DOHH2 (cell line): ENCODE measurements around the gene LRG1.

ENCODE experiments used
- H3F3A ChIP-seq: fragments of 200-600 bp; sonication (generic), shearing (Covaris generic); 2 replicates; pipeline ENCODE4 v1.6.0; 2016; ENCODE audit warnings: antibody characterized with exemption, mild to moderate bottlenecking; ENCODE audit not compliant: control insufficient read depth, insufficient read depth
- H3K27ac ChIP-seq: fragments of 200-600 bp; sonication (generic); 2 replicates; pipeline ENCODE4 v1.5.1; 2014; ENCODE audit warnings: low read depth, mild to moderate bottlenecking, low read length, moderate library complexity
- H3K27me3 ChIP-seq: fragments of 200-600 bp; sonication (generic); 2 replicates; pipeline ENCODE4 v1.6.1; 2014; ENCODE audit warnings: mild to moderate bottlenecking, low read length, mixed read lengths; ENCODE audit not compliant: control insufficient read depth
- H3K36me3 ChIP-seq: fragments of 200-600 bp; sonication (generic); 2 replicates; pipeline ENCODE4 v1.6.1; 2014; ENCODE audit warnings: mild to moderate bottlenecking, low read length, moderate library complexity, mixed read lengths; ENCODE audit not compliant: control insufficient read depth
- H3K4me1 ChIP-seq: fragments of 200-600 bp; sonication (generic); 2 replicates; pipeline ENCODE4 v1.6.1; 2014; ENCODE audit warnings: mild to moderate bottlenecking, low read length, mixed read lengths; ENCODE audit not compliant: control insufficient read depth
- H3K4me2 ChIP-seq: fragments of 200-600 bp; sonication (generic); 2 replicates; pipeline ENCODE4 v1.6.0; 2014; ENCODE audit warnings: mild to moderate bottlenecking, low read length, moderate library complexity
- H3K4me3 ChIP-seq: fragments of 200-600 bp; sonication (generic); 2 replicates; pipeline ENCODE4 v1.5.1; 2014; ENCODE audit warnings: mild to moderate bottlenecking, low read length, mixed read lengths
- H3K79me2 ChIP-seq: fragments of 200-600 bp; sonication (generic); 2 replicates; pipeline ENCODE4 v1.6.1; 2014; ENCODE audit warnings: mild to moderate bottlenecking, low read length, mixed read lengths; ENCODE audit not compliant: control insufficient read depth
- H3K9me2 ChIP-seq: fragments of 200-600 bp; sonication (generic); replicated peaks from 2 replicates; pipeline ENCODE4 v1.6.1; 2014; ENCODE audit warnings: mild to moderate bottlenecking, low read length, mixed read lengths; ENCODE audit not compliant: control insufficient read depth
- H3K9me3 ChIP-seq: fragments of 200-600 bp; sonication (generic); 2 replicates; pipeline ENCODE4 v1.6.1; 2014; ENCODE audit warnings: antibody characterized with exemption, low read length, mixed read lengths; ENCODE audit not compliant: control insufficient read depth, insufficient read depth
- H4K20me1 ChIP-seq: fragments of 200-600 bp; sonication (generic); 2 replicates; pipeline ENCODE4 v1.6.0; 2014; ENCODE audit warnings: low read depth, mild to moderate bottlenecking, antibody characterized with exemption, low read length, moderate library complexity; ENCODE audit not compliant: control insufficient read depth, insufficient read depth
- EZH2phosphoT487 ChIP-seq: fragments of 200-600 bp; sonication (generic); IDR thresholded peaks from 2 replicates; pipeline ENCODE4 v1.6.1; 2017; ENCODE audit warnings: borderline replicate concordance, mild to moderate bottlenecking, antibody characterized with exemption, low read length, moderate library complexity, mixed read lengths
- TF ChIP-seq, protein P1 (sequence below): fragments of 200-600 bp; sonication (generic); IDR thresholded peaks from one replicate; pipeline ENCODE4 v1.5.1; 2014; ENCODE audit warnings: antibody characterized with exemption, mild to moderate bottlenecking, low read depth, low read length; ENCODE audit not compliant: poor library complexity, severe bottlenecking

The LRG1 gene

DNA sequence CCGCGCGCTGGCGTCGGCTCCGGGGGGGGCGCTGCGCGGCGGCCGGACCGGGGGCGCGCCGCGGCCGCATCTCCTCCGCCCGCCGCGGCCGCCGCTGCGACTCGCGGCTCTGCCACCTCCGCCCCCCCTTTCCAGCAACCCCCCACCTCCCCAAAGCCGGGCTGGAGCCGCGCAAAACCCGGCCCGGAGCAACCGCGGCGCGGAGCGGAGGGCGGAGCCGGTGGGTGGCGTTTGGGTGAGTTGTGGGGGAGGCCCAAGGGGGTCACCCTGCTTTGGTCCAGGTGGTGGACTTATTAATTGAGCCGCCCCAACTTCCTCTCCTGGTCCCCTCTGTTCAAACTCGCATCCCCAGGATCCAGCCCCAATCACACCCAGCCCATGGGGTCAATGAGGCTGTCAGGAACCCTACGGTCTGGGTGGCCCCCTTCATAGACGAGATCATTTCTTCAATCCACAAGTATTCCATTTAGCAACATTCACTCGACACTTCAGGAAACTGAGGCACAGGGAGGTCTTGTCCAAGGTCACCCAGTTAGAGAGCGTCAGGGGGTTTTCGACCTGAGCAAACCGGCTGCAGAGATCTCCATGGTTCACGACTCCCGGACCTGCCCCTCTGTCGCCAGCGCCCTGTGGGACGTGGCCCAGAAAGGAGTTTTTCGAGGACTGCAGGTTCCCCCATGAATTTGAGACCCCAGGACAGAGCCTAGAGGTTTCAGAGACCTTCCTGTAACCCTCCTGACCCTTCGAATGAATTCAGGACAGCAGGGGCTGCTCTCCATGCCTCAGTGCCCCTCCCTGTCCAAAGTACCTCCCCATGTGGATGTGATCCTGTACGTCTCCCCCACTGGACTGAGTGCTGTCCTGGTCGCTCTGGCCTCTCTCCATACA is 42.1 kb upstream of the LRG1 start:
- Histone ChIP-seq H4K20me1 (no peaks in the 10 kb centered on the region), H3F3A (0 out of 2 replicates have a peak, but pooled peaks cover 3% of the 10 kb centered on the region), H3K9me3 (no peaks in the 10 kb centered on the region), H3K4me1 (peaks cover 9% of the 10 kb centered on the region), H3K36me3 (no peaks in the 10 kb centered on the region), H3K27ac (no peak overlapping the region), H3K4me3 (no peak overlapping the region), H3K4me2 (peak overlapping the region; percentile 24; the same call in 1 of the 2 replicates), H3K9me2 (no peaks in the 10 kb centered on the region), H3K79me2 (no peaks in the 10 kb centered on the region), H3K27me3 (peaks cover 63% of the 10 kb centered on the region)
- 0 out of 2 replicates have a peak, but pooled peaks have one; percentile 68 for TF ChIP-seq EZH2phosphoT487
- TF ChIP-seq, protein P1, sequence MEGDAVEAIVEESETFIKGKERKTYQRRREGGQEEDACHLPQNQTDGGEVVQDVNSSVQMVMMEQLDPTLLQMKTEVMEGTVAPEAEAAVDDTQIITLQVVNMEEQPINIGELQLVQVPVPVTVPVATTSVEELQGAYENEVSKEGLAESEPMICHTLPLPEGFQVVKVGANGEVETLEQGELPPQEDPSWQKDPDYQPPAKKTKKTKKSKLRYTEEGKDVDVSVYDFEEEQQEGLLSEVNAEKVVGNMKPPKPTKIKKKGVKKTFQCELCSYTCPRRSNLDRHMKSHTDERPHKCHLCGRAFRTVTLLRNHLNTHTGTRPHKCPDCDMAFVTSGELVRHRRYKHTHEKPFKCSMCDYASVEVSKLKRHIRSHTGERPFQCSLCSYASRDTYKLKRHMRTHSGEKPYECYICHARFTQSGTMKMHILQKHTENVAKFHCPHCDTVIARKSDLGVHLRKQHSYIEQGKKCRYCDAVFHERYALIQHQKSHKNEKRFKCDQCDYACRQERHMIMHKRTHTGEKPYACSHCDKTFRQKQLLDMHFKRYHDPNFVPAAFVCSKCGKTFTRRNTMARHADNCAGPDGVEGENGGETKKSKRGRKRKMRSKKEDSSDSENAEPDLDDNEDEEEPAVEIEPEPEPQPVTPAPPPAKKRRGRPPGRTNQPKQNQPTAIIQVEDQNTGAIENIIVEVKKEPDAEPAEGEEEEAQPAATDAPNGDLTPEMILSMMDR = no peak

DNA sequence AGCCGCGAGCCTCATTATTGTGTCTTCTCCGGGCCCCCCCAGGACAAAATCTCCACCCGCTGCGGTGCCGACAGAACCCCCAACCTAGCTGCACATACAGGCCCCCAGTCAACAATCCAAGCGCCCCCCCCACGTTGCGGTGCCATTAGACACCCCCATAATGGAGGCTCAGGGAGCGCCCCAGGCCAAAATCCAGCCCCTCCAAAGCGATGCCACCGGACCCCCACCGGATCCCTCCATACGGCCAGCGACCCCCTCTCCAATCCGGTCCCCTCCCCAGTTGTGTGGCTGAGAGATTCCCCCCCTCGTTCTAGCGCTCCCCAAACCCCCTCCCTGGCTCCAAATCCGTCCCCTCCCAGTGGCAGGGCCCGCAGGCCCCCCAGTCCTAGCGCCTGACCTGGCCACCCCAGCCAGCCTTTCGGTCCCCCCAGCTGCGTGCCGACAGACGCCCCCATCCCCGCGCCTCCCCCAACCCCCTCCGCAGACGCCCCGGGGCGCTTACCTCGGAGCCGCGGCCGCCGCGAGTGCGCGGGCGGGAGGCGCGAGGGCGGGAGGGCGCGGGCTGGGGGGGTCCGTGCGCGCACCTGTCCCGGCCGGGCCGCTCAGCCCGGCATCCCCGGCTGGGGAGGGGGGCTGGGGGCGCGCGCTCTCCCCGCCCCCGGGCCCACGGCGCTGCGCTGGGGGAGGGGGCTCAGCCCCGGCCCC is 41.3 kb upstream of the LRG1 start:
- H3K4me3 ChIP-seq = no peak overlapping the region
- H3F3A ChIP-seq = 0 out of 2 replicates have a peak, but pooled peaks cover 3% of the 10 kb centered on the region
- no peak overlapping the region for H3K27ac ChIP-seq
- H3K4me1 ChIP-seq = peaks cover 9% of the 10 kb centered on the region
- H4K20me1 ChIP-seq = no peaks in the 10 kb centered on the region
- peak overlapping the region; percentile 31; the same call in 1 of the 2 replicates for H3K4me2 ChIP-seq
- H3K9me2 ChIP-seq = no peaks in the 10 kb centered on the region
- TF ChIP-seq, protein P1 = no peak
- no peak for TF ChIP-seq EZH2phosphoT487
- peaks cover 55% of the 10 kb centered on the region for H3K27me3 ChIP-seq
- no peaks in the 10 kb centered on the region for H3K9me3 ChIP-seq
- H3K79me2 ChIP-seq = no peaks in the 10 kb centered on the region
- H3K36me3 ChIP-seq = no peaks in the 10 kb centered on the region

DNA sequence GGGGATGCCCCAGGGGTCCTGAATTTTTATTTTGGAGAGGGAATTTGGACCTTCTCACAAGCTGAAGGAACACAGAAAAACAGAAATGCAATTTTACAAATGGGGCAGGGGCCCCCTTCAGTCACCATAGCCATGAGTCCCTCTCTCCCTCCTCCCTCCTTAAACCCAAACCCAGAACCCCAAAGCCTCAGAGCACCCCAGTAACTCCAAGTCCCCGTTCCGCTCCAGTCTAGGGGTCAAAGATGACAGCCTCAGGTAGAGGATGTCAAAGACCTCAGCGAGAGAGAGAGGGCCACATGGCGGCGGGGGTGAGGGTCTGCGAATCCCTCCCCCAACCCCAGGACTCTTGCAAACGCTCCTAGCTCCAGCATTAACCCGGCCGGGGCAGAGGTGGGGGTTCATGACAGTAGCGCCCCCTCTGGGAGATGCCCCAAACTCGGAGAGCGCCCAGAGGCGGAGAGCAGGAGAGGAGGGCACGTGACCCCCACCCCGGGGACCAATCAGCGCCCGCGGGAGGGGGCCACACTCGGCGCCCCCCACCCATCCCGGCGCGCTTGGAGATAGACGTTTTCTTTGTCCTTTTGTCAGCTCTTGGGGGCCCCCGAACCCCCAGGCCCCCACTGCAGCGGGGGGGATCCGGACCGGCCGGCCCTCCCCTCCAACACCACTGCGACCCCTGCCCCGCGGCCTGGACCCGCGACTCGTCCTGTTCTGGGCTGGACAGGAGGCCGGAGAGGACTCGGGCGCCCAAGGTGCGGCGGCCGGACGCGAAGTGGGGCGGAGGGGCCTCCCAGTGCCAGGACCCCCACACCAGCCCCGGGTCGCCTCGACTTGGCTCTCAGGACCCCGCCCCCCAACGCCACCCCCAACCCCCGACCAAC is 40.4 kb upstream of the LRG1 start:
- no peak overlapping the region for H3K4me2 ChIP-seq
- peaks cover 10% of the 10 kb centered on the region for H3K4me1 ChIP-seq
- no peaks in the 10 kb centered on the region for H3K36me3 ChIP-seq
- H3K4me3 ChIP-seq = no peak overlapping the region
- no peaks in the 10 kb centered on the region for H3K9me3 ChIP-seq
- H3K27me3 ChIP-seq = peaks cover 55% of the 10 kb centered on the region
- no peaks in the 10 kb centered on the region for H3K79me2 ChIP-seq
- TF ChIP-seq, protein P1 = peak; percentile 45
- TF ChIP-seq EZH2phosphoT487 = no peak
- no peaks in the 10 kb centered on the region for H3F3A ChIP-seq
- no peaks in the 10 kb centered on the region for H4K20me1 ChIP-seq
- H3K9me2 ChIP-seq = no peaks in the 10 kb centered on the region
- no peak overlapping the region for H3K27ac ChIP-seq
